ENCODE data around the gene UBE2I.

The UBE2I gene

DNA sequence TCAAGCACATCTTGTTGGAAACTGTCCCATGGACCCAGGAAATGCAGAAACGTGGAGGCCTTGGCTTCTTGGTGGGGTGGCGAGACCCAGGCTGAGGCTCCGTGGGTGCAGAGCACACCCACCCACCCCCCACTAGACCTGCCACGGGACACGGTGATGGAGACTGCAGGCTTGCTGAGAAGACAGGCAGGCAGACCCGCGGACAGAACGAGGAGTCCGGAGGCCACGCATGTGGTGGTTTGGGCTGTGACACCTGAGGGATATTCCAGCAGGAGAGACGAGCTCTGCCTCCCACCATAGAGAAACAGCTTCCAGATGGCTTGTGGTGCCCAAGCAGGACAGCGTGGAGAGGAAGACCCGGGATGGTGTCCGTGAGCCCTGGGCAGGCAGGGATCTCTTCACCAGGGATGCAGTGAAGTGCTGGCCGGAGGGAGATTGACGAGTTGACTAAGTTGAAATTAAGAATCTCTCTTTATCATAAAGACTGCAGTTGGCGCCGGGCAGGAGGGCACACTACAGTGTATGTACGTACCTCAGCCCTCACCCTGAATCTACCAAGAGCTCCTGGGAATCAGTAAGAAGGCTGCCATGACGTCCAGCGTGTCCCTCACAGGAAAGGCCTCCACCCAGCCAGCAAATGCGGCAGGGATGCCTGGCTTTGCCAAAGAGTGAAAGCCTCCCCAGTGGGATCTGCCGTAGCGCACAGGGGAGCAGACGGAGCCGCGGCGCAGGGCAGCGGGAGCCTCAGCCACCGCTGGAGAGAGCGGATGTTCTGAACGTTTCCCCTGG is 8.2 kb downstream of the UBE2I start:
- no peaks in the 10 kb centered on the region for H3K4me1 ChIP-seq (ENCODE audit: control insufficient read depth in 2 of 2, insufficient read depth in 1 of 2, low read depth in 1 of 2, low read length in 2 of 2)
- WGBS, 2 donors (ENCODE audit: extremely low coverage in 2 of 2, insufficient read length in 2 of 2, insufficient replicate concordance in 1 of 2), result no CpG with 5 or more reads among the region's 32 CpGs
- H3K9me3 ChIP-seq (replicated peaks in 1 of 2; ENCODE audit: control insufficient read depth in 2 of 2, insufficient read depth in 1 of 2, low read depth in 1 of 2, low read length in 2 of 2), result peaks cover 0 to 4% of the 10 kb centered on the region in 2 donors
- H3K23ac ChIP-seq (ENCODE audit: low read depth, low read length, poor library complexity), result no peak overlapping the region
- H4K91ac ChIP-seq (ENCODE audit: low read depth, low read length, poor library complexity), result no peak overlapping the region
- H2AK5ac ChIP-seq (ENCODE audit: low read depth, low read length), result no peak overlapping the region
- no peak overlapping the region for H2AFZ ChIP-seq (ENCODE audit: low read length)
- no peak overlapping the region for H3K4me2 ChIP-seq (ENCODE audit: insufficient read depth, low read length, poor library complexity, severe bottlenecking)
- no peaks in the 10 kb centered on the region for H3K27me3 ChIP-seq (ENCODE audit: control insufficient read depth in 3 of 3, insufficient read depth in 3 of 3, low read depth in 1 of 3, low read length in 3 of 3)
- H3K79me1 ChIP-seq (ENCODE audit: low read depth, low read length), result peaks cover 50% of the 10 kb centered on the region
- peaks cover 83 to 96% of the 10 kb centered on the region in 2 donors for H3K36me3 ChIP-seq (replicated peaks in 1 of 2; ENCODE audit: control insufficient read depth in 2 of 2, insufficient read depth in 2 of 2, low read length in 2 of 2)
- H2BK15ac ChIP-seq (ENCODE audit: low read length), result no peak overlapping the region
- H3K4me3 ChIP-seq (ENCODE audit: low read length in 2 of 2), result no peak overlapping the region
- no peak overlapping the region for H2BK12ac ChIP-seq (ENCODE audit: low read length)
- H3K14ac ChIP-seq (ENCODE audit: low read length), result no peak overlapping the region
- no peak overlapping the region for H2BK5ac ChIP-seq (ENCODE audit: low read length)
- H3K18ac ChIP-seq (ENCODE audit: low read length), result no peak overlapping the region
- H3K4ac ChIP-seq (ENCODE audit: low read length), result no peak overlapping the region
- no peak overlapping the region for H3K27ac ChIP-seq (replicated peaks; ENCODE audit: low read length)
- peak overlapping the region; percentile 43 for H4K8ac ChIP-seq (ENCODE audit: low read depth, low read length)
- H3K9ac ChIP-seq (ENCODE audit: low read depth, low read length, poor library complexity), result peak overlapping the region; percentile 44
- no peak for DNase-seq (ENCODE audit: low spot score)
- no peak overlapping the region for H2BK120ac ChIP-seq (ENCODE audit: low read depth, low read length)

DNA sequence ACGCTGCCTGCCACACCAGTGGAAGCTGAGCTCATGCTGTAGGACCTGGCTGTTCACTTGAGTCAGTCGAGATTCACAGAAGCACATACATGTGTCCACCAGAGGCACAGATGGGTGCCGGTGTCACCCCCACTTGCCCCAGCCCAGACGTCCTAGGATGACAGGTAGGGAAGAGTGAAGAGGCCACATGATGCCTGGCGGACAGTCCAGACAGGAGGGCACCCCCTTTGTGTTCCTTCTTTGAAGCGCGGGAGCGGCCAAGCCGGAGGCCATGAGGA is 8.8 kb downstream of the UBE2I start:
- H3K27me3 ChIP-seq (ENCODE audit: control insufficient read depth in 3 of 3, insufficient read depth in 3 of 3, low read depth in 1 of 3, low read length in 3 of 3), result no peaks in the 10 kb centered on the region
- peaks cover 80 to 94% of the 10 kb centered on the region in 2 donors for H3K36me3 ChIP-seq (replicated peaks in 1 of 2; ENCODE audit: control insufficient read depth in 2 of 2, insufficient read depth in 2 of 2, low read length in 2 of 2)
- H3K9ac ChIP-seq (ENCODE audit: low read depth, low read length, poor library complexity), result peak overlapping the region; percentile 44
- H2BK12ac ChIP-seq (ENCODE audit: low read length), result no peak overlapping the region
- H3K4ac ChIP-seq (ENCODE audit: low read length), result no peak overlapping the region
- H2BK15ac ChIP-seq (ENCODE audit: low read length), result no peak overlapping the region
- no peak overlapping the region for H3K14ac ChIP-seq (ENCODE audit: low read length)
- no peak overlapping the region for H3K27ac ChIP-seq (replicated peaks; ENCODE audit: low read length)
- no peak overlapping the region for H2AFZ ChIP-seq (ENCODE audit: low read length)
- H3K4me3 ChIP-seq (ENCODE audit: low read length in 2 of 2), result peak overlapping the region in 1 of 2 donors; percentile 6
- H3K9me3 ChIP-seq (replicated peaks in 1 of 2; ENCODE audit: control insufficient read depth in 2 of 2, insufficient read depth in 1 of 2, low read depth in 1 of 2, low read length in 2 of 2), result peaks cover 0 to 4% of the 10 kb centered on the region in 2 donors
- no peak overlapping the region for H3K23ac ChIP-seq (ENCODE audit: low read depth, low read length, poor library complexity)
- no peaks in the 10 kb centered on the region for H3K4me1 ChIP-seq (ENCODE audit: control insufficient read depth in 2 of 2, insufficient read depth in 1 of 2, low read depth in 1 of 2, low read length in 2 of 2)
- peaks cover 46% of the 10 kb centered on the region for H3K79me1 ChIP-seq (ENCODE audit: low read depth, low read length)
- no CpG with 5 or more reads among the region's 9 CpGs for WGBS, 2 donors (ENCODE audit: extremely low coverage in 2 of 2, insufficient read length in 2 of 2, insufficient replicate concordance in 1 of 2)
- H4K8ac ChIP-seq (ENCODE audit: low read depth, low read length), result no peak overlapping the region
- H2AK5ac ChIP-seq (ENCODE audit: low read depth, low read length), result no peak overlapping the region
- no peak overlapping the region for H3K4me2 ChIP-seq (ENCODE audit: insufficient read depth, low read length, poor library complexity, severe bottlenecking)
- H2BK5ac ChIP-seq (ENCODE audit: low read length), result no peak overlapping the region
- H3K18ac ChIP-seq (ENCODE audit: low read length), result no peak overlapping the region
- H4K91ac ChIP-seq (ENCODE audit: low read depth, low read length, poor library complexity), result no peak overlapping the region
- DNase-seq (ENCODE audit: low spot score), result no peak
- H2BK120ac ChIP-seq (ENCODE audit: low read depth, low read length), result no peak overlapping the region

DNA sequence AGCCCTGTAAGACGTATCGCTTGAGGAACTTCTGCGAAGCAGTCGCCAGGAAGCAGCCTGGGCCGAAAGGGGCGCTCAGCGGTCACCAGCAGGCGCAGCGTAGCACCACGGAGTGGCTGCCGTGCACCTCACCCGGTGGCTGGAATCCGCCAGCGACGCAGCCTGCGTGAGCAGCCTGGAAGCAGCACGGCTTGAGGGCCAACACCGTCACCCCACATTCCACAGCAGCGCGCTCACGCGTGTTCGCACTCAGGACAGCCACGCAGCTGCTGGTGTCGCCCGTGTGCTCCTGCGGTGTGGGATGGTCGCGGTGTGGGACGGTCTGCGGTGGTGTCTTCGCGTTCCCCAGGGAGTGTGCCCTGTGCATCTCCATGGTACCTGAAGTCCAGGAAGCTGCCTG is 9.6 kb downstream of the UBE2I start:
- Histone ChIP-seq H3K36me3 (replicated peaks in 1 of 2; ENCODE audit: control insufficient read depth in 2 of 2, insufficient read depth in 2 of 2, low read length in 2 of 2) (peaks cover 82 to 95% of the 10 kb centered on the region in 2 donors), H3K27ac (replicated peaks; ENCODE audit: low read length) (no peak overlapping the region), H3K18ac (ENCODE audit: low read length) (peak overlapping the region; percentile 64), H3K4ac (ENCODE audit: low read length) (no peak overlapping the region), H3K9me3 (replicated peaks in 1 of 2; ENCODE audit: control insufficient read depth in 2 of 2, insufficient read depth in 1 of 2, low read depth in 1 of 2, low read length in 2 of 2) (peaks cover 0 to 4% of the 10 kb centered on the region in 2 donors), H3K4me3 (ENCODE audit: low read length in 2 of 2) (peak overlapping the region in 1 of 2 donors; percentile 4), H2BK5ac (ENCODE audit: low read length) (peak overlapping the region; percentile 39), H3K14ac (ENCODE audit: low read length) (peak overlapping the region; percentile 63), H3K9ac (ENCODE audit: low read depth, low read length, poor library complexity) (peak overlapping the region; percentile 70), H2BK120ac (ENCODE audit: low read depth, low read length) (no peak overlapping the region), H3K23ac (ENCODE audit: low read depth, low read length, poor library complexity) (peak overlapping the region; percentile 99), H3K79me1 (ENCODE audit: low read depth, low read length) (peaks cover 41% of the 10 kb centered on the region), H3K27me3 (ENCODE audit: control insufficient read depth in 3 of 3, insufficient read depth in 3 of 3, low read depth in 1 of 3, low read length in 3 of 3) (no peaks in the 10 kb centered on the region), H3K4me1 (ENCODE audit: control insufficient read depth in 2 of 2, insufficient read depth in 1 of 2, low read depth in 1 of 2, low read length in 2 of 2) (no peaks in the 10 kb centered on the region), H2AK5ac (ENCODE audit: low read depth, low read length) (no peak overlapping the region), H2BK15ac (ENCODE audit: low read length) (no peak overlapping the region), H3K4me2 (ENCODE audit: insufficient read depth, low read length, poor library complexity, severe bottlenecking) (no peak overlapping the region), H2BK12ac (ENCODE audit: low read length) (peak overlapping the region; percentile 94), H4K91ac (ENCODE audit: low read depth, low read length, poor library complexity) (no peak overlapping the region), H2AFZ (ENCODE audit: low read length) (no peak overlapping the region), H4K8ac (ENCODE audit: low read depth, low read length) (no peak overlapping the region)
- WGBS, 2 donors (ENCODE audit: extremely low coverage in 2 of 2, insufficient read length in 2 of 2, insufficient replicate concordance in 1 of 2), result no CpG with 5 or more reads among the region's 33 CpGs
- DNase-seq (ENCODE audit: low spot score), result no peak

DNA sequence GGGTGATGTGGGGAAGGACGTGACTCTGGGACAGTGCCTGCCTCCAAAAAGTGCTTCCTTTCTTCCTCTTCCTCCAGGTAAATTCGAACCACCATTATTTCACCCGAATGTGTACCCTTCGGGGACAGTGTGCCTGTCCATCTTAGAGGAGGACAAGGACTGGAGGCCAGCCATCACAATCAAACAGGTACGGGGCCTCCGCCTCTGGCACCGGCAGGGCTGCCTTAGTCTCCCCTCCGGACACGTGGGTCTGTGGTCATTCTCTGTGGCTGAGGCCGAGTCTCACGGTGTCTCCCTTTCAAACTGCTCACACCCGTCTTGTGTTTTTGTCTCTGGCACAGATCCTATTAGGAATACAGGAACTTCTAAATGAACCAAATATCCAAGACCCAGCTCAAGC is 10.7 kb downstream of the UBE2I start:
- Histone ChIP-seq H3K23ac (ENCODE audit: low read depth, low read length, poor library complexity) (no peak overlapping the region), H3K18ac (ENCODE audit: low read length) (no peak overlapping the region), H3K4me3 (ENCODE audit: low read length in 2 of 2) (no peak overlapping the region), H3K27me3 (ENCODE audit: control insufficient read depth in 3 of 3, insufficient read depth in 3 of 3, low read depth in 1 of 3, low read length in 3 of 3) (no peaks in the 10 kb centered on the region), H2AFZ (ENCODE audit: low read length) (no peak overlapping the region), H3K4me1 (ENCODE audit: control insufficient read depth in 2 of 2, insufficient read depth in 1 of 2, low read depth in 1 of 2, low read length in 2 of 2) (no peaks in the 10 kb centered on the region), H3K79me1 (ENCODE audit: low read depth, low read length) (peaks cover 31% of the 10 kb centered on the region), H3K27ac (replicated peaks; ENCODE audit: low read length) (no peak overlapping the region), H2BK12ac (ENCODE audit: low read length) (no peak overlapping the region), H2BK15ac (ENCODE audit: low read length) (no peak overlapping the region), H3K9ac (ENCODE audit: low read depth, low read length, poor library complexity) (no peak overlapping the region), H4K91ac (ENCODE audit: low read depth, low read length, poor library complexity) (no peak overlapping the region), H3K4ac (ENCODE audit: low read length) (no peak overlapping the region), H3K9me3 (replicated peaks in 1 of 2; ENCODE audit: control insufficient read depth in 2 of 2, insufficient read depth in 1 of 2, low read depth in 1 of 2, low read length in 2 of 2) (peaks cover 0 to 4% of the 10 kb centered on the region in 2 donors), H3K4me2 (ENCODE audit: insufficient read depth, low read length, poor library complexity, severe bottlenecking) (no peak overlapping the region), H4K8ac (ENCODE audit: low read depth, low read length) (peak overlapping the region; percentile 19), H2BK120ac (ENCODE audit: low read depth, low read length) (no peak overlapping the region), H3K36me3 (replicated peaks in 1 of 2; ENCODE audit: control insufficient read depth in 2 of 2, insufficient read depth in 2 of 2, low read length in 2 of 2) (peaks cover 77 to 95% of the 10 kb centered on the region in 2 donors), H3K14ac (ENCODE audit: low read length) (no peak overlapping the region), H2AK5ac (ENCODE audit: low read depth, low read length) (no peak overlapping the region), H2BK5ac (ENCODE audit: low read length) (no peak overlapping the region)
- no peak for DNase-seq (ENCODE audit: low spot score)
- no CpG with 5 or more reads among the region's 12 CpGs for WGBS, 2 donors (ENCODE audit: extremely low coverage in 2 of 2, insufficient read length in 2 of 2, insufficient replicate concordance in 1 of 2)

Data from neuronal stem cell (in vitro differentiated cells).